NB4 (cell line): ENCODE measurements around the gene CAMK2N1.

ENCODE experiments used
- MYC ChIP-seq: IDR thresholded peaks from 2 replicates; pipeline ENCODE4 v1.6.1; 2011; ENCODE audit warnings: low read depth, low read length
- POLR2A ChIP-seq: IDR thresholded peaks from 2 replicates; pipeline ENCODE4 v1.6.1; 2011; ENCODE audit warnings: mild to moderate bottlenecking; ENCODE audit not compliant: insufficient read length; ENCODE audit errors: extremely low read depth
- TF ChIP-seq, protein P1 (sequence below): IDR thresholded peaks from one replicate; pipeline ENCODE4 v1.5.1; 2012; ENCODE audit warnings: low read depth, low read length
- TF ChIP-seq, protein P2 (sequence below): IDR thresholded peaks from 2 replicates; pipeline ENCODE4 v1.6.1; 2011; ENCODE audit warnings: low read depth, low read length

DNA sequence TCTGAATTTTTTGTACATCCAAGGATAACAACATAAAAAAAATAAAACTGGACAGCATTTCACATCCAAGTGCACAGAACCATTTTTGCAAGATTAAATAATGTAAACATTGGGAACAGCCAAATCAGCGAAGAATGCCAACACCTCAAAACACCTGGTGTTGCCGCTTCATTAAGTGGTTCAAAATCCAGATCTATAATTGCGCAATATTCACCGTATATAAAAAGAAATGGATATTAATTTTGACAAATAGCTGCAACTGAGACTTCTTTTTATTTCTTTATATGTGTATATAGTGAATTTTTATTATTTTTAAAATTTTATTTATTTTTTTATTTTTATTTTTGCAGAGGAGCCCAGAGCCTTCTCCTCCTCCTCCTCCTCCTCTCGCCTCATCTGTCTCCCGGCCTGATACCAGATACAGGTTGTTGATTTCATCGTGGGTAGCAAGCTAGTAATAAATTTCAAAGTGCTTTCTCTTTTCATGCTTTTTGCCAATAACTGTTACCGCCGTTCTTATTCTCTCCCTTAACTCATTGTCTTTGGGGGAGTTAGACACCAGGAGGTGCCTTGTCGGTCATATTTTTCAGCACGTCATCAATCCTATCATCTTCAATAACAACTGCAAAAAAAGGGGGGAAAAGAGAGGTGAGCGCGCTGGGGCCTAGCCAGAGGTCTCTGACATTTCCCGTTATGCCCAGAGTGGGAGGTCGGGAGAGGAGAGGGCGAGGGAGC, 2.7 kb downstream of the CAMK2N1 start:
- TF ChIP-seq, protein P1, sequence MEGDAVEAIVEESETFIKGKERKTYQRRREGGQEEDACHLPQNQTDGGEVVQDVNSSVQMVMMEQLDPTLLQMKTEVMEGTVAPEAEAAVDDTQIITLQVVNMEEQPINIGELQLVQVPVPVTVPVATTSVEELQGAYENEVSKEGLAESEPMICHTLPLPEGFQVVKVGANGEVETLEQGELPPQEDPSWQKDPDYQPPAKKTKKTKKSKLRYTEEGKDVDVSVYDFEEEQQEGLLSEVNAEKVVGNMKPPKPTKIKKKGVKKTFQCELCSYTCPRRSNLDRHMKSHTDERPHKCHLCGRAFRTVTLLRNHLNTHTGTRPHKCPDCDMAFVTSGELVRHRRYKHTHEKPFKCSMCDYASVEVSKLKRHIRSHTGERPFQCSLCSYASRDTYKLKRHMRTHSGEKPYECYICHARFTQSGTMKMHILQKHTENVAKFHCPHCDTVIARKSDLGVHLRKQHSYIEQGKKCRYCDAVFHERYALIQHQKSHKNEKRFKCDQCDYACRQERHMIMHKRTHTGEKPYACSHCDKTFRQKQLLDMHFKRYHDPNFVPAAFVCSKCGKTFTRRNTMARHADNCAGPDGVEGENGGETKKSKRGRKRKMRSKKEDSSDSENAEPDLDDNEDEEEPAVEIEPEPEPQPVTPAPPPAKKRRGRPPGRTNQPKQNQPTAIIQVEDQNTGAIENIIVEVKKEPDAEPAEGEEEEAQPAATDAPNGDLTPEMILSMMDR: no peak
- TF ChIP-seq POLR2A (no peak), MYC (no peak)
- TF ChIP-seq, protein P2, sequence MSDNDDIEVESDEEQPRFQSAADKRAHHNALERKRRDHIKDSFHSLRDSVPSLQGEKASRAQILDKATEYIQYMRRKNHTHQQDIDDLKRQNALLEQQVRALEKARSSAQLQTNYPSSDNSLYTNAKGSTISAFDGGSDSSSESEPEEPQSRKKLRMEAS: no peak
